Measurements from ENCODE around the gene TTC32. TPM values are rescaled to one million over a fixed set of nuclear protein-coding genes. Genes with fewer than 3 reads are reported as not detected.
"Not testable (repeated sequence)": the region's sequence is repeated elsewhere in the genome, so short reads cannot be mapped to it uniquely, and the experiment has no call there.

TTC32 gene
- total RNA-seq, 3 donors from 2014 or later: 11.1 to 15.4 (median 14.0) TPM

DNA sequence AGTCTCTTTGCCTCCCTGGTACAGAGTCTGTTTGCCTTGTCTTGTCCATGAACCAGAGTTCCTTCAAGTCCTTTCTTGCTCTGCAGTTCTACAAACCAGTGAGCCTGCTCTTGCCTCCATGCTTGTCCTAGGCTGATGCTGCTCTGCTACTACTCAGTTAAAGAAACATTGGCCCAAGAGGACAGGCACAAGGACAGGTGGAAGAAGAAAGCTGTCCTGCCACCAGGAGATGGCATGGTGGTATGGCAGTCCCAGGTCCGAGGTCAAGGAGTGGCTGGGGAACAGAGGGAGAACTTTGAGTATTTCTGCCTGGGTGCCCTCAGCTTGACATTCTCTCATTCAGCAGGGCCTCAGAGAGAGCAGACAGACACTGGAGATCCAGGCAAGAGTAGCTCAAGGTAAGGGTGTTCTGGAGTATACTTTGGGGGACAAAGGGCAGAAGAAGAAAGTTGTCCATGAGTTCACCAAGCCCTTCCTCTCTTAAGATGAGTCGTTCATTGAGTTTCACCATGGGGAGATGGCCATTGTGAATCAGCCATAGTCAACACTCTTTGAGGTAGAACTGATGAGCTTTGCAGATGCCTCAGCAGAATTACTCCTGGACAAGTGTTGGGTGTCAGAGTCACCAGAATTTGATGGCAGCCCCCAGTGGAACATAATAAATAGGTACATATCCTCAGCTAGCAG, 20.4 kb downstream of the TTC32 start:
- no peak for DNase-seq
- TF ChIP-seq, protein P1, sequence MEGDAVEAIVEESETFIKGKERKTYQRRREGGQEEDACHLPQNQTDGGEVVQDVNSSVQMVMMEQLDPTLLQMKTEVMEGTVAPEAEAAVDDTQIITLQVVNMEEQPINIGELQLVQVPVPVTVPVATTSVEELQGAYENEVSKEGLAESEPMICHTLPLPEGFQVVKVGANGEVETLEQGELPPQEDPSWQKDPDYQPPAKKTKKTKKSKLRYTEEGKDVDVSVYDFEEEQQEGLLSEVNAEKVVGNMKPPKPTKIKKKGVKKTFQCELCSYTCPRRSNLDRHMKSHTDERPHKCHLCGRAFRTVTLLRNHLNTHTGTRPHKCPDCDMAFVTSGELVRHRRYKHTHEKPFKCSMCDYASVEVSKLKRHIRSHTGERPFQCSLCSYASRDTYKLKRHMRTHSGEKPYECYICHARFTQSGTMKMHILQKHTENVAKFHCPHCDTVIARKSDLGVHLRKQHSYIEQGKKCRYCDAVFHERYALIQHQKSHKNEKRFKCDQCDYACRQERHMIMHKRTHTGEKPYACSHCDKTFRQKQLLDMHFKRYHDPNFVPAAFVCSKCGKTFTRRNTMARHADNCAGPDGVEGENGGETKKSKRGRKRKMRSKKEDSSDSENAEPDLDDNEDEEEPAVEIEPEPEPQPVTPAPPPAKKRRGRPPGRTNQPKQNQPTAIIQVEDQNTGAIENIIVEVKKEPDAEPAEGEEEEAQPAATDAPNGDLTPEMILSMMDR (IDR thresholded peaks at IDR 0.05): no peak
- no peak for ATAC-seq
- no peaks in the 10 kb centered on the region for H3K4me1 ChIP-seq (ENCODE audit: low read depth)
- no peaks in the 10 kb centered on the region for H3K36me3 ChIP-seq (ENCODE audit: low read depth)
- intact Hi-C loops (cut with DNase I, micrococcal nuclease): no loop called here
- H3K4me3 ChIP-seq: no peak overlapping the region
- no peaks in the 10 kb centered on the region for H3K9me3 ChIP-seq

DNA sequence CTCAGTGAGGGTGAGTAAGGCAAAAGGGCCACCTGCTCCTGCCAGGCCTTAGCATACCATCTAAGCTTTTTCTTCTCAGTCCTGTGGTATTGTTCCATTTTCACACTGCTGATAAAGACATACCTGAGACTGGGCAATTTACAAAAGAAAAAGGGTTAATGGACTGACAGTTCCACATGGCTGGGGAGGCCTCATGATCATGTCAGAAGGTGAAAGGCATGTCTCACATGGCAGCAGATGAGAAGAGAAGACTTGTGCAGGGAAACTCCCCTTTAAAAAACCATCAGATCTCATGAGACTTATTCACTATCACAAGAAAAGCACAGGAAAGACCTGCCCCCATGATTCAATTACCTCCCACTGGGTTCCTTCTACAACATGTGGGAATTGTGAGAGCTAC, 21.6 kb downstream of the TTC32 start:
- H3K36me3 ChIP-seq (ENCODE audit: low read depth); H3K9me3 ChIP-seq; ATAC-seq; DNase-seq; H3K4me3 ChIP-seq; intact Hi-C loops (cut with DNase I, micrococcal nuclease); H3K4me1 ChIP-seq (ENCODE audit: low read depth): not testable (repeated sequence)

DNA sequence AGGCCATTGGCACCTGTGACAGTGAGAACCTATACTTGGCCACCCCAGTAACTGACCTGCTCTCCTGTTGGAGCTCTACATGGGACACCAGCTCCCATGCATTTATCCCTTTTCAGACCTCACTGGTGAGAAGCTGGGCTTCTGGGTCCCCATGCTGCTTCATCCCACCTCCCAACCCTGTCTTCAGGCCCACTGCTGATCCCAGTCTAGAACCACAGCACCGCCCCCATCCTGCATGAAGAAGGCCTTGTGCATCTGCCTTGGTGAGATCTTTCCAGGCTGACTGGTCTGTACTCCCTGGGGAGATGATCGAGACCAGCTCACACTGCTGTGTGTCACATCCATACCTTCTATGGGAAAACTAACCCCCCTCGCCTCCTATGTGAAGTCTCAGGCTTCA, 22.7 kb downstream of the TTC32 start:
- Histone ChIP-seq H3K4me1 (ENCODE audit: low read depth) (no peaks in the 10 kb centered on the region), H3K9me3 (no peaks in the 10 kb centered on the region), H3K4me3 (no peak overlapping the region), H3K36me3 (ENCODE audit: low read depth) (no peaks in the 10 kb centered on the region)
- TF ChIP-seq, protein P1 (IDR thresholded peaks at IDR 0.05): no peak
- intact Hi-C loops (cut with DNase I, micrococcal nuclease): no loop called here
- no peak for ATAC-seq
- no peak for DNase-seq

DNA sequence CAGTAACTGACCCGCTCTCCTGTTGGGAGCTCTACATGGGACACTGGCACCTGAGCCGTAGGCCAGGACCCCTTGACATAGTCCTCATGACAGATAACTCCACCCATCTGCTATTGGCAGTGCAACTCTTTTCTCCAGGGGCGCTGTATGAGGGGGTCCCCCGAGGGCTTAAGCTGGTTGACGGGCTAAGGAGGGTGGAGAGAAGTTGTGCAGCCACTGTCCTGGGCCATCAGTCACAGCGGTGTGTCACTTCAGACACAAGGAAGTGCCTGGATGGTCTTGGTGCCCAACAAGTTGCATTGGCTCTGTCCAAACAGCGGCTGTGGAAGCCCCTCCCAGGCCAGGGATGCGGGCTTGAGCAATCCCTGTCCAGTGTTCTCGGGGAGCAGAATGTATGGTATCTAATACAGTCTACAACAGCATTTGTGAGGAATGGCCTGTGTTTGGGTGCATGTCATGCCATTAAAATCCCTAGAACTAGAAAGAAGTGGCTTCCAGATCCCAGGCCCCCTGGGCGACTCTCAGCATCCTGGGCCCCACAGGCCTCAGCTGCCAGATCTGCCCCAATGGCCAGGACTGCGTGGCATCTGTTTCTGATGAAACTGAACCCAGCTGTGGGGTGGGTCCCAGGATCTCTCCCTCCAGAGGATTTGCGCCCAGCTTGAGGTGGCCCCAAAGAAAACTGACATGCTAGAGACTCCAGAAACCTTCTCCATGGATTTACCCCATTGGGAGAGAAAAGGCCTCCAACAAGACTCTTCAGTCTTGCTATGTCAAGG, 23.3 kb downstream of the TTC32 start:
- H3K4me3 ChIP-seq: no peak overlapping the region
- intact Hi-C loops (cut with DNase I, micrococcal nuclease): no loop called here
- H3K9me3 ChIP-seq: no peaks in the 10 kb centered on the region
- no peaks in the 10 kb centered on the region for H3K36me3 ChIP-seq (ENCODE audit: low read depth)
- ATAC-seq: no peak
- no peaks in the 10 kb centered on the region for H3K4me1 ChIP-seq (ENCODE audit: low read depth)
- no peak for DNase-seq
- TF ChIP-seq, protein P1 (IDR thresholded peaks at IDR 0.05): no peak

DNA sequence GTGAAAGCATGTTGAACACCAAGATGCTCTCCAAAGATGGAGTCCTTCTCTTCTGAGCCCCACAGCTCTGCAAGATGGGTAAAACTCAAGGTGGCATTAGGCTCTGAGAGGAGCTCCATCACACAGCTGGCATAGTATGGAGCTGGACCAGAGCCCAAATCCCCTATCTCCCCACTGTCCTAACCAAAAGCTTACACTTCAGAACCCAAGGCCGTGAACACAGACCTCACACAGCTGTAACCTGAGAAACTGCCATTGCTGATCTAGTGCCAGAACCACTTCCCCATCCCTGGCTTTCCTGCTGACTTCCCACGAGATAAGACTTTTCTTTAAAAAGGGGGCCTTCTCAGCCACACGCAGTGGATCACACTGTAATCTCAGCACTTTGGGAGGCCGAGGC, 25.0 kb downstream of the TTC32 start:
- DNase-seq (no peak), ATAC-seq (no peak)
- TF ChIP-seq, protein P1 (IDR thresholded peaks at IDR 0.05): no peak
- H3K4me1 ChIP-seq (ENCODE audit: low read depth): no peaks in the 10 kb centered on the region
- H3K36me3 ChIP-seq (ENCODE audit: low read depth): no peaks in the 10 kb centered on the region
- H3K9me3 ChIP-seq: no peaks in the 10 kb centered on the region
- no peak overlapping the region for H3K4me3 ChIP-seq
- intact Hi-C loops (cut with DNase I, micrococcal nuclease): no loop called here

DNA sequence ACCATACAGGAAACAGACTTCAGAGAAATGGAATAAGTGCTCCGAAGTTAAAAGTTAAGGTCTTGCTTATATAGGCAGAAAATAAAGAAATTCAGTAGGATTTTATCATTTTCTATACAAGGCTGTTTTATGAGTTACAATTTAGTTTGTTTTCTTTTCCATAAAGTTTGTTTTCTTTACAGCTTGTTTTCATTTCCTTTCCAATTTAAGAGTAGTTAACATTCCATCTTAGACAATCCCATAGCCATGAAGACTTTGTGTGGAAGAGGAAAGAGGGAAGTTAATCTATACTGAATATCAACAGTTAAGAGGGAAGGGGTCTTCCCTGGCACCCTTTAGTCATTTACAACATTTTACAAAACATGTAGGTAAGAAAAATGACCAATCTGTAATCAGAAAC, 26.5 kb downstream of the TTC32 start:
- ATAC-seq (no peak), DNase-seq (no peak)
- no peaks in the 10 kb centered on the region for H3K36me3 ChIP-seq (ENCODE audit: low read depth)
- no peak overlapping the region for H3K4me3 ChIP-seq
- H3K4me1 ChIP-seq (ENCODE audit: low read depth): no peaks in the 10 kb centered on the region
- TF ChIP-seq, protein P1 (IDR thresholded peaks at IDR 0.05): no peak
- no peaks in the 10 kb centered on the region for H3K9me3 ChIP-seq
- intact Hi-C loops (cut with DNase I, micrococcal nuclease): no loop called here
